OCI-M2 (cell line): ENCODE data around the gene KRT32.

Experiments
- DNase-seq: peaks from one replicate; lab custom pipeline; 2025; ENCODE audit not compliant: unreplicated experiment; lab: John Stamatoyannopoulos, UW

The KRT32 gene

DNA sequence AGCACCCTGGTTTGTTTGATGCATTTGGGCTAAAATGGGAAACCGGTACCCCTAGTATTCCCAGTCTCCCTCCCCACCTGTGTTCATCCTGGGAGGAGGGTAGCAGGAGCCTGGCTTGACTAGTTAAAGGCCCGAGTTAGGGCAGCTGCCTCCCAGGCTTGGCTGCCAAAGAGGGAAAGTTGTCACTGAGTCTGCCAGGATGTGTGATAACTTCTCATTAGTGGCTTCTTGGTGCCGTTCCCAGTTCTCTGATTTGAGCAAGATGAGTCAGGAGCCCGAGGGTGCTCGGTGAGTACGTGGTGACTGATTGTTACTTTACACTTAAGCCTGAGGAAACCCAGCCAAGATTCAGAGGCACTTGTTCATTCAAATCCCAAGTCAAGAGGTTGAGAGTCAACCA, 2.5 kb downstream of the KRT32 start:
- DNase-seq = no peak

DNA sequence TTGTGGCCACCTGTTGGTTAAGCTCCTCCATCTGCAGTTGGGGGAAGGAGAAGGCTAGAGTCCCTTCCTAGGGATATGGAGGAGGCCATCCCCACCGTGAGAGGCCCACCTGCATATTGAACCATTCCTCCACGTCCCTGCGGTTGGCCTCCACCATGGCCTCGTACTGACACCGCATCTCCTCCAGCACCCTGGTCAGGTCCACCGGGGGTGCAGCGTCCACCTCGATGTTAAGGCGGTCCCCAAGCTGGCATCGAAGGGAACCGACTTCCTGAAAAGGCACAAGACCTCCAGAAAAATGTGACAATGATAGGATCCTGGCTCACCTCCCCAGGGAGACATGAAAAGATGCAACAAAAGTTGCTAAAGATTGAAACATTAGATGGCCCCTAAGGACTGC, 3.0 kb downstream of the KRT32 start:
- DNase-seq = no peak

GRCh38 chr17:41463746-41464145, 3.4 kb downstream of the KRT32 start:
- DNase-seq = no peak

GRCh38 chr17:41462705-41463104, 4.5 kb downstream of the KRT32 start:
- no peak for DNase-seq

DNA sequence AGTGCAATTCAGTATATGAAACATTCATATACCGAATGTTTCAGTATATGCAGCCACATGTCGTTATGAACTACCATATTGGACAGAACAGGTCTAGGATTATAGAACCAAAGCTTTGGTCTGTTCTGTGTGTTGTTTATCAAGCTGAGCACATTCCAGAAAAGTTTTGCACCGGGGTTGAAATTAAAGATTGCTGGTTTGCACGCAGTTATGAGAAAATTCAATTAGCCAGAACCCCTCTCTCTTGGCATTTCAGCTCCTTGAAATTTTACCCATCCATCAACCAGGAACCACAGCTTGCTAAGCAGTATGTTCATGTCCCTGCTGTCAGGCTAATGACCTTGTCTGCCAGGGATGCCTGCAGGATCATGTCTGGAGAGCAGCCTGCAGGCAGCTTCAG, 9.5 kb downstream of the KRT32 start:
- no peak for DNase-seq

GRCh38 chr17:41456204-41456603, 11.0 kb downstream of the KRT32 start:
- no peak for DNase-seq

DNA sequence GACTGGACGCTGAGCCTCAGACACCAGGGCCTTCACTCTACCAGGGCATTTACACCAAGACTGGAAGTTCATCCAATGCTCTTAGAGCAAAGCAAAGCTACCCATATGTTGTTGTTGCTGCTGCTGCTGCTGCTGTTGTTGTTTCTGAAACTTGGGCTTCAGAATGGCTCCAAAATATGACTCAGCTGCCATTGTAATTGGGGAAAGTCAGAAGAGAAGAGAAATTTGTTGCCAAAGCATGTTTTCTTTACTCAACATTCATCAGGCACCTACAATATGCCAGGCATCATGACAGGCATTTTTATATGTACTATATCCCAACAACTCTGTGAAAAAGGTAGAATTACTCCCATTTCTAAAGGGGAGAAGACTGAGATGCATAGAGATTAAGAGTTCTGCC, 11.9 kb downstream of the KRT32 start:
- no peak for DNase-seq

DNA sequence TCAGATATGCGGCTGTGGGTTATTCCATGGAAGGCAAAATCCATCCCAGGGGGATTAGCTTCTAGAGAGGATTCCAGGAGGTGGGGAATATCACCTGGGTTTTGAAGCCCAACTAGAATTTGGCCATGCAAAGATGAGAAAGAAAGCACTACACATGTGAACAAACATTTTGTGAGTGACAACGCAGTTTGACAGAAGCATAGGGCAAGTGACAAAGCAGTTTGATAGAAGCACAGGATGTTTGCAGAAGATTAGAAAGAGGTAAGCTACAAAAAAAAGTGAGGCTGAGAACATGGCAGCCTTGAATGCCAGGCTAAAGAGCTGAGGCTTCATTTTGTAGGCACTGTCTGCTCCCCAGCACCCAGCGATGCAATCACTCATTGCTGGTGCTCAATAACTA, 14.1 kb downstream of the KRT32 start:
- DNase-seq = no peak

GRCh38 chr17:41452281-41452680, 14.9 kb downstream of the KRT32 start:
- no peak for DNase-seq

DNA sequence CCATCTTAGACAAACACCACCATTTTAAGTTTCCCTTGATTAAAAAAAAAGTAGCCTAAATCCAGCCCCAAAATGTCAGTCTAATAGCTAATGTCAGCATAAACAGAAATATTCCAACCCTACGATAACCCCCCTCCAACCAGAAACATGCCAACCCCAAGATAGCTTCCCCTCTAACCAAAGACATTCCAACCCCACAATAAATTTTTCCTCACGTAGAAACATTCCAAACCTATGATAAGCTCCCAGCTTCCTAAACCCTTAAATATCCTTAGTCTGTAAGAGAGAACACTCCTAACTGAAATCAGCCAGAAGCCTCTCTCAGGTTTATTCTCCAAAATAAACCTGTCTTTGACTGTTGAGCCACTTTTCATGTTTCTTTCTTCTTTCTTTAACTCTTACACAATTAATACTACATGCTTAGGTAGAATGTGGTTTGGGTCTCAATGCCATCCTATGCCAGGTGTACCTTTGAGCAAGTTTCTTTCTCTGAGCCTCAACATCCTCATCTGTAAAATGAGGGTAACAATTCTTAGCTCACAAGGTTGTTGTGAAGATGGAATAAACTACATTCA, 15.9 kb downstream of the KRT32 start:
- no peak for DNase-seq

GRCh38 chr17:41449008-41449407, 18.2 kb downstream of the KRT32 start:
- DNase-seq = no peak

- DNase-seq = no peak
Measured at GRCh38 chr17:41448506-41448905, 18.7 kb downstream of the KRT32 start.

DNA sequence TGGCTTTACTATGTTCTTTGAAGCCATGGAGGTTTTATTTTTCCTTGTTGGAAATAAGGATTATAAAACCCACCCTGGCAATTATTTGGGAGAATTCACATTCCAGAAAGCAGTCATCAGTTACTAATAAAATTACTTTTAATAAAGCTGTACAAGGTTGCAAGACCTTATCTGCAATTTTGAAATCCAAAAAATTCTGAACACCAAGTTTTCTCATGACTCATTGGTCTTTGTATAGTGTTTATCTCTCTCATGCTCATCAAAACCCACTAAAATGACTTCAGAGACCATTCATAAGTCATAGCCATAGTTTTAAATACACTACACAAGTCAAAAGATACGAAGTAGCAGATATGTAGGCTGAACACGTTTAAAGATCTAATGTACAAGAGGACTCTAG, 20.4 kb downstream of the KRT32 start:
- no peak for DNase-seq

DNA sequence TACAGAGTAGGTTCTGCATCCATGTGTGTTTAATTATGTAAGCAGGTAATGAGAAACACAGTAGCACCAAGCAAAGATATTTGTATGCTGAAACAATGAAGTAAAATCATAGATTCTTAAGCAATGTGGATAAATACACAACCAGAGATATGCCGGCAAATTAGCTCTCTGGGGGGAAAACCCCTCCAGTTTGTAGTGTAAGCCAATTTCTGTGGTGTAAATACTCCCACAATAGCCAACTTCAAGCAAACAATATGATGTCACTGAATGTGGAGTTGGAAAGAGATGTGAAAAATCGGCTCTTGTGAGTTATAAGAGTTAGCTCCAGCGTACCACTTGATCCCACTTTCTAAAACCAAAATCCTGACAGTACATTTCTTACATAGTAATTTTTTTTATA, 22.5 kb downstream of the KRT32 start:
- no peak for DNase-seq

DNA sequence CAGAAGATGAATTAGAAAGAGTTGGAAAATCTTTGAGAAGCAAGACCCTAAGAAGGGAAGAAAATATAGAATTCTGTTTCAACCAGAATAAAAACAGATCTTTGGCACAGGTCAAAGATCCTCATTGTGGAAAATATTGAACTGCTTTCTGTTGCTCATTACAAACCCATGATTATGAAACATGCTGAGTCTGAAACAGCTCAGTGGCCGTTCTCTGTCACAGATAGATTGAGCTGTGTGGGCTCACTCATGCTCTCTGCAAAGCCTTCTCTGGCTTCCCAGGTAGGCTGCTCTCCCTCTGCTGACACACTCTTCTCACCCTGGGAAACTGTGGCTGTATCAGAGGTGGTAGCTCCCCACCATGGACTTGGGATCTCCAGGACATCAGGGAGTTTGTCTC, 23.0 kb downstream of the KRT32 start:
- no peak for DNase-seq

DNA sequence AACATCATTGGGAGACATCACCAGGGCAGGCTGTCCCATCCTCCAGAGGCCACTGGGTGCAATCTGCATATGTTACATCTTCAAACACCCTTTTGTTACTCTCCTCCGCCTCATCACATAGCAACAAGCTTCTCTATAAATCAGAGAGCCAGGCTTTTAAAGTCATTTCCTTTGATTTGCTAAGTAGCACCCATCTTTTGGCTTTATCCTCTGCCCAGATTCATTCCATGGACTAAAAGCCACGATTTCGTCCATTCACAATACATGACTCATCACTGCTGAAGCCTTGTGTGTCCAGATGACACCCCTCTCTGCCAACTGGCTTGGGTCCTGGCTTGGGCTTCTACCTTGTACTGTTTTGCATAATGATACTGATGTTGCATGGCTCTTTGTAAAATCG, 24.4 kb downstream of the KRT32 start:
- DNase-seq = no peak

DNA sequence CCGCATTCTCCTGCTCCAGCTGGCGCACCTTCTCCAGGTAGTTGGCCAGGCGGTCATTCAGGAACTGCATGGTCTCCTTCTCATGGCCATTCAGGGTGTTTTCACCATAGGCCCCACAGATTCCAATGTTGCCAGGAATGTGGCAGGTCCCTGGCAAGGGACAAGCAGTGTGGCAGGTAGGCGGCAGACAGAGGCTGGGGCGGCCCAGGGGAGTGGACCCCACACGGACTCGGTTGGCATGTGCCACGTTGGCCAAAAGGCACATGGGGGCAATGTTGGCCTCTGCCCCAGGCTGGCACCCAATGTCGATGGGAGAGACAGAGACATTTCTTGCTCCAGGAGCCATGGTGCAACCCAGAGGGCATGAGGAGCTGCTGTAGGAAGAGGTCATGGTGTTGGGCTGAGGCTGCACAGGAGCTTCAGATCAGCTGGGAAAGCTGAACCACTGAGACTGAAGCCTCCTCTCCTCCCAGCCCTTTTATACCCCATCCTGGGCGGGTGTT, 26.6 kb downstream of the KRT32 start, which contains the start of gene KRT38:
Gene KRT38, minus strand, starts transcription at position 453 of the 503 bp plus-strand sequence. Its CDS starts 62 bp downstream, at position 391.
- no peak for DNase-seq

GRCh38 chr17:41439375-41439774, 27.8 kb downstream of the KRT32 start:
- no peak for DNase-seq

DNA sequence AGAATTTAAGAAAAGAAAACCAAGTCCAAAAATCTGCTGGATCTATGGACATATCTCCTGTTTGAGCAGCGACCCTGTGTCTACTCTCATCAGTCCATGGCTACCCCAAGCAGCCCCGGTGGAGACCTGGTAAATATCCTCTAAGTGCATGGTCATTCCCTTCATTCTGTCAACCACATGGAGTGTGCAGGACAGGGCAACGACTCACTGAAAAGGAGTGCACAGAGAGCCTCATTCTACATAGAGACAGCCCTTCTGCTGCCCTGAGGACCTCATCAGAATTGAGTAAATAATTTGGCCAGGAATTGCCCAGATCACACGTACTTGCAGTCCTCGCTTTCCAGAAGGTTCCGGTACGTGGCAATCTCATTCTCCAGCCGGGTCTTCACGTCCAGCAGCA, 29.4 kb downstream of the KRT32 start:
- DNase-seq = no peak

DNA sequence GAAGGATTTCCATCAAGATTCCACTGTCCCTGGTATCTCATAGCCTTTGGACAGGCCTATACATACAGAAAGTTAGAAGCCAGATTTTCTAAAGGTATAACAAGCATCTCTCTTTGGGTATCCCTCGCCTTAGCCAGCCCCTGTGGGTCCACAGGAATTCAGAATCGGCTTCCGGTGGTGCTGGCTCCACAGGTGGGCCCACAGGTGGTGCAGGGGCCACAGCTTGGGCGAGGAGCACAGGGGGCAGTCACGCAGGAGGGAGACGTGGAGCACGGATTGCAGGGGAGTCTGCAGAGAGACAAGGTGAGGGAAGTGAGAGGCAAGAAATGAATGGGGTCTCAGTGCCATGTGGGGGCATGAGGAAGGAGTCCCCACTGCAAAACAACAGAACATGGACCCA, 29.9 kb downstream of the KRT32 start:
- DNase-seq = no peak

DNA sequence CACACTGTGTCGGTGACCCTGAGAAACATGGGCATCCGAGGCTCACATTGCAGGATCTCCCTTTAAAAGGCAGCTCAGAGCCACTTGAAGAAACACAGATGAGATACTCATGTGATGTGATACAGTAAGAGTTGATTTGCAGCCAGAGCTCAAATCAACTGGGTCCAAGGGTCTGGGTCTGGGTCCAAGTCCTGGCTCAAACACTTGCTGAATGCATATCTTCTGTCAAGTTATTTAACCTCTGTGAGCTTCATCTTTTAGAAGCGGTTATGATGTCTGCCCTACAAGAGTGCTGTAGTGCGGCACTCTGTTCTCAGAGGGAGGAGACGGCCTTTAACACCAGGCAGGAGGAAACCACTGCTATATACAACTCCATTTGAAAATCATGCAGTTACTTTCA, 32.8 kb downstream of the KRT32 start:
- DNase-seq = no peak

DNA sequence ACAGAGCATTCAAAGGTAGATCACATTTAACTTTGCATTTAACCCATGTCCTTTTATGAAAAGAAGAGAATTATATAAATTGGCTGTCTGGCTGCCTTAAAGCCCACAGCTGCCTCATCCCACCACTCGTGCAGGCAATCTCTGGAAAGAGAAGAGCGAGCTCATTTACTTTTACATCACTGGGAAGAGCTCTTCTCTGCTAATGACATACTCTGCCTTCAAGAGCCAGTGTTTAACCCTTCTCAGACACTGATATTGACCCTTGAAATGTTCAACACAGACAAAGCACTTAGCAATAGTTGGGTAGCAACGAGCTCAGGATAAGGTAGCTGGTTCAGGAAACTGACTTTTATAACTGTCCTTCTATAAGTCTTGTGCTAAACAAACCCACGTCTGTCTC, 33.2 kb downstream of the KRT32 start:
- DNase-seq = no peak

DNA sequence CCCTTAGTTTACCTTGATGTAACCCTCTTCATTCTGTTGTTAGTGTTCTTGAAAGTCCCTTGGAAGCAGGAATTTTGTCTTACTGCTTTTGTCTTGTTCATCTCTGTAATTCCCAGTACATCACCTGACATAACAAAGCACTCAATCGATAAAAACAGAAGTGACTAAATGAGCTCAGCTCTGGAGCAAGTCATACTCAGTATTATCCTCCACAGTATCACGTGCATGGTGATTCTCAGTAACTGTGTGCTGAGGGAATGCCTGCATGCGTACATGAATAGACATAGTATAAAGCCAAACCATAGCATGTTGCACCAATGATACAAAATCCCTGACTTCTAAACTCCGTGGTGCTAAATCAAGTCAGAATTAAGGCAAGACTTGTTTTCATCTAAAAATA, 33.6 kb downstream of the KRT32 start:
- no peak for DNase-seq
